HFFc6 (cell line): ENCODE results near the gene MRC2. TPM values are rescaled to one million over a fixed set of nuclear protein-coding genes. Genes with fewer than 3 reads are reported as not detected.

Experiments
- DNase-seq: peaks from one replicate; pipeline ENCODE4 v3.0.0-alpha.2; 2018
- H3K27ac Mint-ChIP-seq: 2 replicates; pipeline ENCODE4 v1.8.0; 2020; ENCODE audit warnings: mild to moderate bottlenecking, mixed read lengths
- H3K27me3 Mint-ChIP-seq: 2 replicates; pipeline ENCODE4 v1.8.0; 2021; ENCODE audit warnings: mild to moderate bottlenecking, moderate library complexity, mixed read lengths; ENCODE audit not compliant: insufficient read depth
- H3K36me3 Mint-ChIP-seq: 2 replicates; pipeline ENCODE4 v1.8.0; 2021; ENCODE audit warnings: low read depth, mixed read lengths
- H3K4me1 Mint-ChIP-seq: 2 replicates; pipeline ENCODE4 v1.8.0; 2020; ENCODE audit warnings: low read depth, mixed read lengths
- H3K4me3 Mint-ChIP-seq: 2 replicates; pipeline ENCODE4 v1.8.0; 2020; ENCODE audit warnings: mild to moderate bottlenecking, moderate library complexity, mixed read lengths
- H3K9me3 Mint-ChIP-seq: 2 replicates; pipeline ENCODE4 v1.8.0; 2020; ENCODE audit warnings: mild to moderate bottlenecking, mixed read lengths
- CTCF ChIP-seq: fragments of 200-600 bp; sonication (generic); IDR thresholded peaks from 2 replicates; pipeline ENCODE4 v1.5.0; 2021; ENCODE audit warnings: antibody characterized with exemption, mild to moderate bottlenecking
- total RNA-seq, 6 experiments: library from RNA; stranded (reverse); fragmentation: NEBNext Ultra II Directional; extraction: Animal tissue kit (Norgen Biotek cat#: 25700); gene quantifications; 2 replicates in 1 of 6; 3 replicates in 5 of 6; pipeline ENCODE4 v1.2.3, GENCODE V29; 2021

MRC2 gene
- total RNA-seq, 6 experiments from 2014 or later, result 255 to 313 (median 279) TPM

GRCh38 chr17:62656446-62656845 lies 29.0 kb downstream of the MRC2 start:
- Mint-ChIP-seq H3K4me1 (peaks cover 82% of the 10 kb centered on the region), H3K9me3 (peaks cover 2% of the 10 kb centered on the region), H3K36me3 (peaks cover 44% of the 10 kb centered on the region), H3K27me3 (peaks cover 2% of the 10 kb centered on the region; the same call in 1 of the 2 replicates), H3K27ac (peak overlapping the region; percentile 32), H3K4me3 (no peak overlapping the region; the same call in 1 of the 2 replicates)
- no peak for DNase-seq
- no peak for TF ChIP-seq CTCF

GRCh38 chr17:62657145-62657665 lies 29.7 kb downstream of the MRC2 start:
- TF ChIP-seq CTCF, result no peak
- H3K9me3 Mint-ChIP-seq, result peaks cover 3% of the 10 kb centered on the region
- H3K27me3 Mint-ChIP-seq, result peaks cover 2% of the 10 kb centered on the region; the same call in 1 of the 2 replicates
- H3K4me1 Mint-ChIP-seq, result peaks cover 80% of the 10 kb centered on the region
- DNase-seq, result no peak
- no peak overlapping the region for H3K4me3 Mint-ChIP-seq
- peaks cover 44% of the 10 kb centered on the region for H3K36me3 Mint-ChIP-seq
- peak overlapping the region; percentile 32 for H3K27ac Mint-ChIP-seq

- peaks cover 49% of the 10 kb centered on the region for H3K36me3 Mint-ChIP-seq
- no peak for TF ChIP-seq CTCF
- DNase-seq, result no peak
- H3K27me3 Mint-ChIP-seq, result no peaks in the 10 kb centered on the region; the same call in 1 of the 2 replicates
- H3K4me3 Mint-ChIP-seq, result no peak overlapping the region
- no peak overlapping the region for H3K27ac Mint-ChIP-seq
- H3K9me3 Mint-ChIP-seq, result peaks cover 3% of the 10 kb centered on the region
- H3K4me1 Mint-ChIP-seq, result peaks cover 80% of the 10 kb centered on the region
These were observed 30.2 kb downstream of the MRC2 start for GRCh38 chr17:62657690-62658089.

GRCh38 chr17:62658136-62658920 lies 30.9 kb downstream of the MRC2 start:
- peaks cover 3% of the 10 kb centered on the region for H3K9me3 Mint-ChIP-seq
- H3K27me3 Mint-ChIP-seq, result no peaks in the 10 kb centered on the region; the same call in 1 of the 2 replicates
- no peak overlapping the region for H3K4me3 Mint-ChIP-seq
- TF ChIP-seq CTCF, result no peak
- 0 out of 2 replicates have a peak overlapping the region, but pooled peaks have one; percentile 1 for H3K27ac Mint-ChIP-seq
- H3K36me3 Mint-ChIP-seq, result peaks cover 50% of the 10 kb centered on the region
- peaks cover 80% of the 10 kb centered on the region for H3K4me1 Mint-ChIP-seq
- DNase-seq, result no peak

- TF ChIP-seq CTCF, result no peak
- H3K36me3 Mint-ChIP-seq, result peaks cover 47% of the 10 kb centered on the region
- H3K27me3 Mint-ChIP-seq, result no peaks in the 10 kb centered on the region; the same call in 1 of the 2 replicates
- H3K4me3 Mint-ChIP-seq, result no peak overlapping the region
- peaks cover 65% of the 10 kb centered on the region for H3K4me1 Mint-ChIP-seq
- peaks cover 3% of the 10 kb centered on the region for H3K9me3 Mint-ChIP-seq
- no peak for DNase-seq
- H3K27ac Mint-ChIP-seq, result no peak overlapping the region
These were observed 33.2 kb downstream of the MRC2 start for GRCh38 chr17:62660629-62661118.
